Eye (tissue), 1 donor: ENCODE measurements around the gene ZNF526.

Experiments used
- DNase-seq: peaks from one replicate; pipeline ENCODE4 v3.0.0-alpha.2; 2015

ZNF526 gene

DNA sequence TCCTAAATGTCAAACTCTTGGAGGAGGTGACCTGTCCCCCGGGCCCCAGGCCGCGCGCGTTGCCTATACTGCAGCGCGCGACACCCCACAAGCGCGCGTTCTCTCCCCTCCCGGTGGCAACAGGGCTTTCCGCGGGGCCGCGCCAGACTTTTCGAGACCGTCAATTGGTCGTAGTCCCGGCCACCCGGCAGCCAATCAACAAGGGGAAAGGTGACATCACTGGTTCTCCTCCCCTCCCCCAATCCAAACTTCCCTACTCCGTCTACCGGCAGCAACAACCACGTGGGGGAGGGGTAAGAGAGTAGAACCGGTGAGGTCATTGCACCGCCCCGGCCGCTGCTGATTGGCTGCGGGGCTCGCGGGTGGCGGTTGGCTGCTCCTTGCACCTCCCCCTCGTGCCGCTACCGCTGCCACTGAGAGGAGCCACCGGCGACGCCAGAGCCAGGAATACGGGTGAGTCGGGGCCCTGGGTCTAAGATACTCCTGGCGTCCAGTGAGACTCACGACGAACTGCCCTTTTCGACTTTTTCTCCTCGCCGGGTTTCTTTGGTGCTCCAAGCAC lies 48.1 kb downstream of the ZNF526 start:
- DNase-seq: peak; percentile 100

DNA sequence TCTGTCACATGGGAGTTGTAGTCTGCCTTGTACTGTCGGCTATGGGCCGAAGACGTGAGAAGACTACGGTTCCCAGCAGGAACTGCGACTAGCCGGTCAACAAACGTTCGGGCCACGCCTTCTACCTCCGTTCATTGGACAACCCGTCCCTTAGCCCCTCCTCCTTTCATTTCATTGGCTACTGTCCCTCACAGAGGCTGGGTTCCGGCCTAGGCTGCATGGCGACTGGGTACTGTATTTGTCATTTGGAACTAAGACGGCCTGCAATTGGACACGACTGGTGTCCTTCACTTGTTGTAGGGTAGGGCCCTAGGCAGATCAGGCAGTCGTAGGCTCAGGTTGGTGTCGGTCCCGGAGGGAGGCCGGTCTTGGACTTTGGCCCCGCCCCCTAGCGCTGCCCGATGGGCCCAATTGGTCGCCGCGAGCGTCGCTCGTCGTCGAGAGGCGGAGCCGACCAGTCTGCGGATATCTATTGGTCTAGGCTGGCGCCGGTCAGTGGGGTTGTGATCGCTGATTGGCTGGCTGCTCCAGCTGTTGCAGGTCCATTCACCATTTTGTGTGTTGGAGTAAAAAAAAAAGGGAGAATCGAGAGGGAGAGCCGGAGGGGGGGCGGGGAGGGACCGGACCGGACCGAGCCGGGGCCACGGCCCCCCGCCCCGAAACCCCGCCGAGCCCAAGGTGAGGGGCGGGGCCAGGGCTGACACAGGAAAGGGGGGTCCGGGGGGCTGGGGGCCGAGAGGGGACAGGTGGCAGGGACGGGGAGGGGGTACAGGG lies 48.8 kb downstream of the ZNF526 start, which contains the start of gene CIC:
TSS of gene CIC (plus strand) at position 549 of the 774 bp plus-strand sequence. CDS start 2,532 bp downstream, outside the sequence.
- peak; percentile 100 for DNase-seq

DNA sequence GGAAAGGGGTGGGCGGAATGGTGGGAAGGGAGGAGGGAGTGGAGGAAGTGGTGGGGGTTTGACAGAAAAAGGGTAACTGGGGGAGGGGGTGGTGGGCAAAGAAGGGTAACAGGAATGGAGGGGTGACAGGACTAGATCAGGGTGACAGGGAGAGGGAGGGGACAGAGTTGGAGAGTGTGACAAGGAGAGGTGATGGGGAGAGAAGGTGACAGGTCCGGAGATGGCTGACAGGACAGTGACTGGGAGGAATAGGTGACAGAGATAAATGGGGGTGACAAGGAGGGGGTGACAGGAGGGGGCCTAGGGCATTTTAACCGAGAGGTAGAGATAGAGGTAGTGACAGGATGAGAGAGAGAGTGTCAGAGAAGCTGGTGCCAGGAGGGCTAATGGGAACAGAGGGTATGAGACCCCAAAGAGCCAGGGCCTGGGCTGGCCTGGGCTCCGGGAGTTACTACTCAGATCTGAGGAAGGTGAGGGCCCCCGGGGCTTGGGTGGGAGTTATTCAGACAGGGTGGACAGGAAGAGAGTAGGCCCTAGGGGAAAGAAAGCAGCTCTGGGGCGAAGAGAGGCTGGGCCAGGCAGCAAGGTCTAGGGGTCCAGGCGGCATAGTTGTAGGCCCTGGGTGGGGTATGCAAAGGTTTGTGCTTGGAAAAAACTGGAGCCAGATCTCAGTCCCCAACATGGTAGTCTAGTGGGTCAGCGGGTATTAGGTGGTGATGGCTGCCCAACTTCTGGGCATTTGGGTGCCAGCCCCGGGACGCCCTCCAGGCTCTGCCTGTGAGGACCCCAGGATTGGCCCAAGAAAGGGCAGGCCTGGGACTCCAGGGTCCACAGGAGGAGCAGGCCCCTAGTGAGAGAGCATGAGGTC lies 49.6 kb downstream of the ZNF526 start:
- DNase-seq: no peak

- no peak for DNase-seq
Measured at GRCh38 chr19:42270346-42271044, 50.4 kb downstream of the ZNF526 start.

DNA sequence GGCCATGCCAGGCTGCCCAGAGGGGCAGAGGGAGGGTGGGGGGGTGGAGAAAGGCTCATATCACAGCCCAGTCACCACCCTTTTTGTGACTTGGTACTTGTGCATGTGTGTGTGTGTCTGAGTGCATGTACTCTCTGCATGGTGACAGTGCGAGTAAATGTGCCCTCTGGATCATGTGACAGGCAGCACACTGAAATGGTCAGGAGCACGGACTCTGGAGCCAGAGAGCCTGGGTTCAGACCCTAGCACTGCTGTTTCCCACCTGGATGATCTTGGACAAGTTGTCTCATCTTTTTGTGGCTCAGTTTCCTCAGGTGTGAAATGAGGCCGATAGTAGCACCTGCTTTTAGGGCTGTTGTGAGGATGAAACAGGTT lies 50.9 kb downstream of the ZNF526 start:
- DNase-seq: no peak

GRCh38 chr19:42271861-42272534 lies 51.9 kb downstream of the ZNF526 start:
- no peak for DNase-seq

GRCh38 chr19:42272535-42272897 lies 52.4 kb downstream of the ZNF526 start:
- no peak for DNase-seq

GRCh38 chr19:42272989-42273406 lies 52.9 kb downstream of the ZNF526 start:
- DNase-seq: no peak

GRCh38 chr19:42273407-42274064 lies 53.4 kb downstream of the ZNF526 start:
- DNase-seq: no peak

GRCh38 chr19:42274065-42274682 lies 54.1 kb downstream of the ZNF526 start:
- DNase-seq: no peak

GRCh38 chr19:42275103-42275502 lies 55.0 kb downstream of the ZNF526 start:
- no peak for DNase-seq

GRCh38 chr19:42275517-42275916 lies 55.4 kb downstream of the ZNF526 start:
- DNase-seq: no peak

DNA sequence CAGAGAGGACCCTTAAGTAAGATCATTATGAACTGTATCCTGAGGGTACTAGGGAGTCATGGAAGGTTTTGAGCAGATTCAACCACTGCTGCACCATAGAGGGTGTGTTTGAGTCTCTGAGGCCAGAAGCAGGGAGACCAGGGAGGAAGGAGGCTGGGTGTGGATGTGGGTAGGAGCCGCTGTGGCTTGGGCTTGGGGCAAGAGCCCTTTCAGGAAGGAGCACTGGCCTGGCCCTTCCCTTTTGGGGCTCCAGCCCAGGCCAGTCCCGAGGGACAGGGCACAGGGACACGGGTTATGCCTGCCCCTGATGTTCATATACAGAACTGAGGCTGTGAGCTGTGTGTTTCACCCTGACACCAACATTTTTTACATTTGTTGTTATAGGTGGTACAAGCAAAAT lies 56.2 kb downstream of the ZNF526 start:
- no peak for DNase-seq

- no peak for DNase-seq
Measured at GRCh38 chr19:42276821-42277220, 56.7 kb downstream of the ZNF526 start.
